ENCODE results near the gene JPH2.

JPH2 gene

GRCh38 chr20:44125332-44126127 lies 61.5 kb downstream of the JPH2 start:
- DNase-seq (ENCODE audit: low read depth in 2 of 2): no peak

GRCh38 chr20:44123874-44124535 lies 63.0 kb downstream of the JPH2 start:
- DNase-seq (ENCODE audit: low read depth in 2 of 2): no peak

GRCh38 chr20:44123251-44123650 lies 63.7 kb downstream of the JPH2 start:
- no peak for DNase-seq (ENCODE audit: low read depth in 2 of 2)

- no peak for DNase-seq (ENCODE audit: low read depth in 2 of 2)
Observed at GRCh38 chr20:44120676-44121425, 66.1 kb downstream of the JPH2 start.

- DNase-seq (ENCODE audit: low read depth in 2 of 2): no peak
Observed at GRCh38 chr20:44118185-44119033, 68.6 kb downstream of the JPH2 start.

- DNase-seq (ENCODE audit: low read depth in 2 of 2): no peak
Observed at GRCh38 chr20:44117296-44118184, 69.4 kb downstream of the JPH2 start.

GRCh38 chr20:44115762-44116644 lies 71.0 kb downstream of the JPH2 start:
- no peak for DNase-seq (ENCODE audit: low read depth in 2 of 2)

- no peak for DNase-seq (ENCODE audit: low read depth in 2 of 2)
Observed at GRCh38 chr20:44115181-44115580, 71.8 kb downstream of the JPH2 start.

- DNase-seq (ENCODE audit: low read depth in 2 of 2): no peak
Observed at GRCh38 chr20:44113618-44114376, 73.2 kb downstream of the JPH2 start.

- no peak for DNase-seq (ENCODE audit: low read depth in 2 of 2)
Observed at GRCh38 chr20:44112889-44113617, 73.9 kb downstream of the JPH2 start.

- DNase-seq (ENCODE audit: low read depth in 2 of 2): no peak
Observed at GRCh38 chr20:44112456-44112855, 74.5 kb downstream of the JPH2 start.

GRCh38 chr20:44111712-44112335 lies 75.2 kb downstream of the JPH2 start:
- no peak for DNase-seq (ENCODE audit: low read depth in 2 of 2)

- no peak for DNase-seq (ENCODE audit: low read depth in 2 of 2)
Observed at GRCh38 chr20:44110816-44111568, 76.0 kb downstream of the JPH2 start.

- no peak for DNase-seq (ENCODE audit: low read depth in 2 of 2)
Observed at GRCh38 chr20:44109951-44110361, 77.0 kb downstream of the JPH2 start.

- DNase-seq (ENCODE audit: low read depth in 2 of 2): no peak
Observed at GRCh38 chr20:44106615-44107014, 80.4 kb downstream of the JPH2 start.

- no peak for DNase-seq (ENCODE audit: low read depth in 2 of 2)
Observed at GRCh38 chr20:44104798-44105517, 82.0 kb downstream of the JPH2 start.

Data from stimulated activated CD8-positive, alpha-beta memory T cell treated with anti-CD3 and anti-CD28 coated beads, Interleukin-2, amount 100 ng/mL, for 1 hour (primary cell).